NCI-H1436 treated with DMSO at 0.1 percent for 48 hours (cell line): ENCODE measurements around the gene DIP2C.

Source experiments
- DNase-seq: peaks from one replicate; lab custom pipeline; 2025; lab: John Stamatoyannopoulos, UW

DIP2C gene

DNA sequence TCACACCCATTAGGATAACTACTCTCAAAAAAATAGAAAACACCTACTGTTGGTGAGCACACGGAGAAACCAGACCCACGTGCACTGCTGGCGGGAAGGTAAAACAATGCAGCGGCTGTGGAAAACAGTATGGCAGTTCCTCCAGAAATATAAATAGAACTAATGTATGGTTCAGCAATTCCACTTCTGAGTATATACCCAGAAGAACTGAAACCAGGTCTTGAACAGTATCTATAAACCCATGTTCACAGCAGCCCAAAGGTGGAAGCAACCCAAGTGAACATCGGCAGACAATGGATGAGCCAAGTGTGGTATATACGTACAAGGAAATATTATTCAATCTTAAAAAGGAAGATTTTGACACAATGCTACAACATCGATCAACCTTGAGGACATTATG is 389.5 kb downstream of the DIP2C start:
- no peak for DNase-seq

DNA sequence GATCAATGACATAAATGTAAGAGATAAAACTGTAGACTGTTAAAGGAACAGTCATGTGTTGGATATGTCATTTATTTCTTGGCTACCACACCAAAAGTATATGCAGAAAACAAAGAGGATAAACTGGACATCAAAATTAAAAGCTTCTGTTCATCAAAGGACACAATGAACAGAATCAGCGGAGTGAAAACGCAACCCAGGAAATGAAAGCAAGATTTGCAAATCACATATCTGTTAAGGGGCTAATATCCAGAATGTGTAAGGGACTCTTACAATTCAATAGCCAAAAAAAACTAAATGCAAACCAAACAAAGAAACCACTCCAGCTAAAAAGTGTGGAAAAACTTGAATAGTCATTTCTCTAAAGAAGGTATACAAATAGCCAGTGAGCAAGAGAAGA is 390.0 kb downstream of the DIP2C start:
- DNase-seq, result no peak

DNA sequence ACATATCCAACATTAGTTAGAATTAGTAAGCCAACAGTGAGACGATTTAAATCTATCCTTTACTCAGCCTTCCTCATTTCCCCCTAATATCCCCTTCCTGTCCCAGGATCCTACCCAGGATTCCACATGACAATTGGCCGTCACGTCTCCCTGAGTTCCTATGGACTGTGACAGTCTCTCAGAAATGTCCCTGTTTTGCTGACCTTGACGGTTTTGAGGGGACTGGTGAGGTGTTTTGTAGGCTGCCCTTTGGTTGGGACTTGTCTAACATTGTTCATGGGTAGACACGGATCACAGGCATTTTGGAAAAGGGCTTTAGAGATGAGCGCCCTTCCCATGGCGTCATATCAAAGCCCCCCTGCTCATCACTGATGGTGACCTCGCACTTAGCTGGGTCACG is 391.4 kb downstream of the DIP2C start:
- DNase-seq, result no peak

GRCh38 chr10:297567-297966 is 391.9 kb downstream of the DIP2C start:
- no peak for DNase-seq

DNA sequence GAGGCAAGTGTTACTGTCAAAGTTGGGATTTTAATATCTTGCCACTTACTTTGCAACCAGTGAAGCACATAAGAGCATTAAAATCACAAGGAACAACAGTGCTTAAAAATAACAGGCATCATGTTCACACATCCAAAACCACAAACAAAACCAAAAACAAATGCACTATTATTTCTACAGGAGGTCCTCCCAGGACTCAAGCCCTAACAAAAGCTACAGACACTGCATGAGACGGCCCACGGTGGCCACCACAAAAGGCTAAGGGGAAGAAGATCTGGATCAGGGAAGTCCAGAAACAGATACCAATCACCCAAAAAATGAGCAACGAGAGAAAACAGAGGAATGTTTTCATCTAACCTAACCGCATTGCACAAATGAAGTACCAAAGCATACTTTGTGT is 395.8 kb downstream of the DIP2C start:
- DNase-seq, result no peak

DNA sequence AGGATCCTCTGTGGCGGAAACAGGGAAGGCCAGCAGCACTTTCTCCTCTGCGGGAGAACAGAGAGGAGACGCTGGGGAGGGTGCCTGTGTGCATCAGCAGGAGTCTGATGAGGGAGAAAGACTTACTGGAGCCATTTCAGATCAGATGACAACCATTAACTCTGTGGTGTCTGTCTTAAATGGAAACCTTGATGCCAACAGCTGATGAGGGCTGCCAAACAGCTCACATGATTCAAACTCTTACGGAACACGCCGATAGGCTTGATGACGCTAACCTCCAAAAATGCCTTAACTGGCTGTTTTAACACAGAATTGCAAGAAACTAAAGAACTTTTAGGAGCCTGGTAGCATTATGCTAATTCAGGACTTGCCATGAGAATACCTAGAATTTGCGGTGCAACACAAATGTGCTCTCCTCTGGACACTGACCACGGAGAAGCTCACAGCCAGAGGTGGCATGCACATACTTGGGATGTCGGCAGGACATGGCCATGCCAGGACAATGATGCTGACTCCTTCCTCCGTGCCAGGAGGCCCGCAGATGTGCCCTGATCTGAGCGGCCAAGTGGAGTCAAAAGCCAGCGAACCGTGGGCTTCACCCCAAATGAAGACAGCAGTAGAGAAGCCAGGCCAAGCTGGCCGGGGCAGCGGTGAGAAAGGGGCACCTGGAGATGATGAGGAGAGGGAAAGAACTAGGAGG is 399.3 kb downstream of the DIP2C start:
- DNase-seq, result no peak

DNA sequence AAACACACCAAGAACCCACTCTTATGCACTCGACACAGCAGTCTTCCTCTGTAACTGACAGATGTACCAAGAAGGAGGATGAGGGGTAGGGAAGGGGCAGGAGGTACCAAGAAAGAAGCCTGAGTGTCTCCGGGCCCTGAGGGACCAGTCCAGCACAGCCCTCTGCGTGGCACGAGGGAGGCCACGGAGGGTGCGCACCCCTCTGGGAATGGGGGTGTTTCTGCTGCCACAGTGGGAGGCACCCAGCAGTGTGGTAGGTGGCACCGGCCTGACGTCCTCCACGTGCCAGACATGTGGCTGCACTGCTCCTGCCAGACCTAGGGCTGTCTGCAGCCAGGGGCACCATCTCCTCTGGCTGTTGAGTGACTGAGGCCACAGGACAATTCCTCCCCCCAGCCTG is 399.9 kb downstream of the DIP2C start:
- no peak for DNase-seq

DNA sequence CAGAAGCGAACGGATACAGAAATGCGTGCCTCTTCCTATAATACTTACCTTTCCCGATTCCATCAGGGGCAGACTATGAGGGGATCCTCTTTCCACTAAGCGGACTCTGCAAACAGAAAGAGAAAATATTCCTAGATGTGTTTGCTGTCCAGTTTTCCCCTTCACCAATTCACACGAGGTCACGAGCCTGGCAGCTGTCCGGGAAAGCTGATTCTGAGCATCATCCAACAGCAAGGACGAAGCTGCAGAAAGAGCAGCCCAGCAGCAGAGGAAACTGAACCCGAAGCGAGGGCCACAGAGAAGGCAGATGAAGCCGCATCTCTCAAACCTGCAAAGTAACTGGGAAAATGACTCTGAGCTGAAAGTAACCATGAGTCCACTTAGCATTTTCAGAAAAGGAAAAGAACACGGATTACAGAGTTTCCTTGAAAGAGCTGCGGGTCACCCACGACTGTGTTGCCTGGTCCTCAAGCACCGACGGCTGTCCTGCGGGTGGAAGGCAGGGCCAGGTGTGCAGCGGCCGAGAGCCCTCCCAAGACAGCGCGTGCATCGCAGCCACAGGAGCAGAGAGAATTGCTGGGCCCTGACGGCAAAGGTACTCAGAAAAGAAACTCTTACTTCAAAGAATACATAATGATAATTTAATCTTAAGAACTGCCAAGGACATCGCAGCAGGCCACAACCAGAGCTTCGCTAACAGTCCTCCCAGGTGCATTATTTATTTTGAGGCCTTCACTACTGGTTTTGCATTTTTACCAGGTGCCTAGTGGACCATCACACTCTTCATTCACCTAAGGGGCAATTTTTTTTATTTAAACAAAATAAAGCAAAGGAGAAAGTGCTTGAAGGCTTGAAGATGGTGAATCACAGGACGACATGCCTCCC is 400.9 kb downstream of the DIP2C start:
- DNase-seq, result no peak

DNA sequence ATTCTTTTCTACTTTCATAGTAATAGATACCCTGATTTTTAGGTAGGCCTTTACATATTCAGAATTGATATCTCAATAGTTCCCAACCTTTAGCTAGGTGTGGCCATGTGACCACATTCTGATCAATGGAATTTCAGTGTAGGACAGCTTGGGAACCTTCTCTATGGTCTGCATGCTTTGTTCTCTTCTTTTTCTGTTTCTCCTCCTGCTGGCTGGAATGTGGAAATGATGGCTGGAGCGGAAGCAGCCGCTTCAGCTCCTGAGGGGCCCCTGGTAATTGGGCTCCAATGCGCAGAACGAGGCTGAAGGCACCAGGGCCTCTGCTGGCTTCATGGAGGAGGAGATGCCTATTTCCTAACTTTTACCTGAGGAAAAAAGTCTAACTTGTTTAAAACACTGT is 401.7 kb downstream of the DIP2C start:
- DNase-seq, result no peak

DNA sequence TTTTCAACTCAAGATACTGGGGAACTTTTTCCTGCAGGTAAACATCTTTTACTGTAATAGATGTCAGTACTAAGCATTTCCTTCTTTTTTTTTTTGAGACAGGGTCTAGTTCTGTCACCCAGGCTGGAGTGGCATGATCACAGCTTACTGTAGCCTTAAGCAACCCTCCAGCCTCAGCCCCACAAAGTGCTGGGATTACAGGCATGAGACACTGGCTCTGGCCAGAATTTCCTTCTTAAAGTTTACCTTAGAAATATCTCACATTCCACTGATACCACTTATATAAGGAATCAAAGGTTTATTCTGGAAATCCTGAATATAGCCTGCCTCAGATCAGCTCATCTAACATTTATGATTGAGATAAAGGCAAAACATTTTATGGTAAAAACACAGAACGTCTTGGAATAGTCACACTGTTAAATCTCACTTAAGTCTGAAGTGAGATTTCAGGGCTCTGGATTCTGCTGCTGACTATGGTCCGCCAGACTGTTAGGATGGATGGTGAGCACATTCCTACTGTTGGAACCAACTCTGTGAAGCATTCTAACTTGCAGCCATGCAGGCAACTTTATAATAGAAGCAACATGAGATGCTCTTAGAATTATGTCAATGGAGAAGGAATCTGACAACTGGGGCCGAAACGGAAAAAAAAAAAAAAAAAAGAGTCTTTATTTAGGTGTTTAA is 402.3 kb downstream of the DIP2C start:
- no peak for DNase-seq

GRCh38 chr10:285216-285615 is 404.3 kb downstream of the DIP2C start:
- no peak for DNase-seq

GRCh38 chr10:283916-284356 is 405.5 kb downstream of the DIP2C start:
- no peak for DNase-seq

- no peak for DNase-seq
Observed at GRCh38 chr10:283140-283479, 406.4 kb downstream of the DIP2C start.

DNA sequence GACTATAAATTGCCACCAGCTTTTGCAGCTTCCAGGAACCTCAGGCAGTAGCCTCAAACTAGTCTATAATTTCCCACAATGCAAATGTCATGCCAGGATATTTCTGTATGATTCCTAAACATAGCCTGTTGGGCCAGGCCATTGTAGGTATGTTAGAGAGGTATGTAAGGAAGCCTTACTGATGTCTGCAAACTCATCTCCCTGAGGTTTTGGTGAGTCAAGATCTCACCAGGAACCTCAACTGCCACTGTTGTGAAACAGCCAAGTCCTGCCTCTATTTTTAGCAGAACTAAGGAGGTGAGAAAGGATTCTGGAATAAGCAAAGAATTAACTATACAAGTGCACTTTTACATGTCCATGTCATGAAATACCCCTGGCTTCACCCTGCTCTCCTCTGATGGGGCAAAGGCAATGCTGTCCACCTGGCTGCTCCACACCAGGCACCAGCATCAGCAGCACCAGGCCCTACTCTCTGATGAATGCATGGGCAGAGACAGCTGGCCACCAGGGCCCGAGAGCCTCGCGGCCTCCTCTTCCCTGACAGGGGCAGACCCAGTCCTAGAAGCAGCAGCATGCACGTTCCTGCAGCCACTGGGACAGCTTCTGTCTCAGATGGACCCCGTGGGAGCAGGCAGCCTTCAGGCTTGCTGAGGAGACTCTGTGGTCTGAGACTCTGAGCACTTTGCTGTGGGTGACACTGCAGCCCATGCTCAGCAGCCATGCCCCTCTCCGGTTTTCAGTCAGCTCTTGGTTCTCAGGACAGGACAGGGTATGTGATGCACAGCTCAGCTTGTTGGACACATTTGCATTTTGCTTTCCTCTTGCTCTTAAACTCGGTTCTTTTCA is 407.0 kb downstream of the DIP2C start:
- DNase-seq, result no peak

DNA sequence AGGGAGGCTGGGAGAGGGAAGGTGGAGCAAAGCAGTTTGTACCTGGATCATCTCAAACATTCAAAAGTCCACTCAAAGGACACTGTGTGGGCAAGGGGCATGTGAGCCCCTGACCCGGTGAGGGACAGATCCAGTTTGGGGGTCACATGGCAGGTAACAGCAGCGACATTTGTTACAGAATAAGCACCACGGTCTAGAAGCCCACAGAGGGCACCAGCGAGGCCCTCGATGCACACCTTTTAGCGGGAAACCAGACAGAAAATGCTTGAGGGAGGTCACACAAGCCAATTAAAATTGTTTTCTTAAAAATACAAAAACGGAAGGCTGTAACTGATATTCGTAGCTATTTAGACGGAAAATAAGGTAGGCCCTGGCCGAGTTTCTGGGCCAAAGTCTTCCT is 409.8 kb downstream of the DIP2C start:
- no peak for DNase-seq

- no peak for DNase-seq
Observed at GRCh38 chr10:279232-279631, 410.2 kb downstream of the DIP2C start.

GRCh38 chr10:278707-279106 is 410.8 kb downstream of the DIP2C start:
- DNase-seq, result no peak

DNA sequence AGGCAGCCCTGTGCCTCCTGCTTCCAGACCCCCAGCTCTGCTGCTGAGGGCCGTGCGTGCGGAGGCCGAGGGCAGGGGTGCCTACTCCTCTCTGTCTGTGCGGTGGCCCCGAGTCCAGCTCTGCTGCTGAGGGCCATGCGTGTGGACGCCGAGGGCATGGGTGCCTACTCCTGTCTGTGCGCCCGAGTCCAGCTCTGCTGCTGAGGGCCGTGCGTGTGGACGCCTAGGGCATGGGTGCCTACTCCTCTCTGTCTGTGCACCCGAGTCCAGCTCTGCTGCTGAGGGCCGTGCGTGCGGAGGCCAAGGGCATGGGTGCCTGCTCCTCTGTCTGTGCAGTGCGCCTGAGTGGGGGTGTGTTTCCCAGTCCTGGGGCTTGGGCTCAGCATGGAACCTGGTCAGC is 411.5 kb downstream of the DIP2C start:
- DNase-seq, result no peak

- DNase-seq, result no peak
Observed at GRCh38 chr10:275680-276079, 413.8 kb downstream of the DIP2C start.

DNA sequence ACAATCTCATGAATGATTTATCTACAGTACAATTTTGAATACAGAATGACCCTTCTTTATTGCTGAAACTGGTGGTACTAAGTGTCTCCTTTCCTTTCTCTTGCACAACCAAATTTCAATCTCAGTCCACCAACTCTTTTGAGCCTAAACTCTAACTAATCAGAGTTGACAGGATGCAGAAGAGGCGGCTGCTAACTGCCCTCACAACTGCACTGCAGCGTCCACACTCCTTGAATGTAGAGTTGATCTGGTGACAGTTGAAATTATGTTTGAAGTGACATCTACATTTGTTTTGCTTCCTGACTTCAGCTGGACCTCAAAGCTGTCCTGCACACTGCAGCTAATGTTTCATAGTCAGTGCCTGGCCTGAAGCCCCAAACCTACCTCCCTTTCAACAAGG is 414.6 kb downstream of the DIP2C start:
- no peak for DNase-seq

GRCh38 chr10:273088-273487 is 416.4 kb downstream of the DIP2C start:
- DNase-seq, result no peak

GRCh38 chr10:271722-272121 is 417.7 kb downstream of the DIP2C start:
- no peak for DNase-seq
